HG02571 (cell line): ENCODE data around the gene TBX15.

Experiments used
- ATAC-seq: cut with Tn5 transposase; IDR thresholded peaks from one replicate; pipeline ENCODE4 v1.9.1; 2021; ENCODE audit warnings: mild to moderate bottlenecking, moderate library complexity; ENCODE audit not compliant: unreplicated experiment

TBX15 gene

GRCh38 chr1:118988186-118989005 lies at the start of gene TBX15:
Gene TBX15, minus strand, starts transcription at chr1:118988343. Its CDS starts 548 bp downstream, at chr1:118987795.
- no peak for ATAC-seq

- ATAC-seq: no peak
Measured at GRCh38 chr1:119034359-119034758, 46.2 kb upstream of the TBX15 start.

DNA sequence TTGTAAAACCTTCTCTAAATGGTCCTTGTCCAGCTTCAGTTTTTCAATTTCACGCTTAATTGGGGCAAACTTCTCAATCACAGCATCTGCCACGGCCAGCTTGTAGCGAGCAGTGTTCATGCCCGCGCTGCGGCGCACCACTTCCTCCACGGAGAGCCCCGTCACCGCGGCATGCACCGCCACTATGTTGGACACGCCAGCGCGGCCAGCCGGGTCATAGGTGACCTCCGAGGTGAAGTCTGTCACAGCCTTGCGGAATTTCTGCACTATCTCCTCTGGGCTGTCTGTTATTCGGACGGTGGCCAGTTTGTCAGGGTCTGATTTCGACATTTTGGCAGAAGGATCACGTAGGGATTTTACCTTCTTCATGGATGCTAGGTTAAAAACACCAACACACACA lies 44.8 kb upstream of the TBX15 start:
- no peak for ATAC-seq

DNA sequence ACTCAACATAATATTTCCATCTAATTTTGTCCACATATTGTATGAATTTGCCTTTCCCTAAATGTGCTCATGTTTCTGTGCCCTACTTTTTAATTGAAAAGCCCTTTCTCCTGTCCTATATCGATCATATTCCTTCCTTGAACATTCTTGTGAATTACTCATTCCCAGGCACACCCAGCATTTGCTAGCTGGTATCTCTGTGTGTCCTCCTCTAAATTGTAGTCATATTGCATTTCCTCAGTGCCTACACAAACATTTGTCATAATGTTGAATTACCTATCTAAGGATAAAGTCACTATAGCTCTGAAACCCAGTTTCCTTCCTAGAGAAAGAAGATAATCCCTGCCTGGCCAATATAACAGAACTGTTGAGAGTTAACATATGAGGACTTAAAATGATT lies 39.6 kb upstream of the TBX15 start:
- no peak for ATAC-seq

DNA sequence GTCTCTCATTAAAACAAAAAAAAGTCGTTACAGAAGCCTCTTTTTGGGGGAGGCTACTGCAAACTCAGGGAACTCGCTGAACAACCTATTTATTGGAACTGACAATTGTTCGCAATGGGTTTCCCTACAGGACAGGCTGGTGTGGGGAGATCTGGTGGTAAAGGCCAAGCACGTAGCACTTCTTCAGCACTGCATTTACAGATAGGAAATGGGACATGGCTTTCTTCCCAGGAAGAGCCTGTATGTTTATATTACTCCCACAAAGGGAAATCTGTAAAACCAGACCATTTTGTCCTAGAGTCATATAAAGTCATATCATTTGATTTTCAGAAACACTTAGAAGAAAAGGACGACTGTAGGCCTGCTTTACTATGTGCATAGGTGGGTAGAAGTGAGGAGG lies 38.8 kb upstream of the TBX15 start:
- no peak for ATAC-seq

DNA sequence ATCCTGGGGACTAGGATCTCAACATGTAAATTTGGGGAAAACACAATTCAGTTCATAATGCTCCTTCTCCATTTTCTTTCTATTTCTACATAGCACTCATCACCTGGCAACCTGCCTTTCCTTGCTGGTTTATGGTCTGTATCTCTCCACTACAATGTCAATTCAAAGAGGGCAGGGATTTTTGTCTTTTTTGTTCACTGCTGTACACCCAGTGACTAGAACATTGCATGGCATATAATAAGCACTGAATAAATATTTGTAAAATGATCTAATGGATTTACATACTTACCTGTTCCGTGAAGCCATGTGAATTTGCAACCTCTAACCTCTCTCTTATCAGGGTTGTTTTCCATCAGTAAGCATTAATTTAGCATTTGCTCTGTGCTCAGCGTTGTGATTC lies 27.4 kb upstream of the TBX15 start:
- ATAC-seq: no peak

DNA sequence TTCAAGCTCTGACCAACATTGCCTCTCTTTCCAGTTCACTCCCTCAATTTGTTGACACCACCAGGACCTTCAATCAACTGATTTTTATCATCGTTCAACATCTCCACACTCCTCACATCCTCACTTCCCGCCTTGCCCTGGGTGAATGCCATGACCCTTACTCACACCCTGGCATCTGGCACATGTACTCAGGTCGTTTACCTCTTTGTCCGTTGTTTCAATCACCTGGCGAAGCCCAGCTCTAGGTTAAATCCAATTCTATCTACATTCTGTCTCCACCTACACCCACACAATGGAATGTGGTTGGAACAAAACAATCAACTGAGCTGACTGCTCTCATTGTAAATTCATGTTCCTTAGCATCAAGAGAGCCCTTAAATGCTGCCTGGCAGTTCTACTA lies 24.2 kb upstream of the TBX15 start:
- no peak for ATAC-seq

DNA sequence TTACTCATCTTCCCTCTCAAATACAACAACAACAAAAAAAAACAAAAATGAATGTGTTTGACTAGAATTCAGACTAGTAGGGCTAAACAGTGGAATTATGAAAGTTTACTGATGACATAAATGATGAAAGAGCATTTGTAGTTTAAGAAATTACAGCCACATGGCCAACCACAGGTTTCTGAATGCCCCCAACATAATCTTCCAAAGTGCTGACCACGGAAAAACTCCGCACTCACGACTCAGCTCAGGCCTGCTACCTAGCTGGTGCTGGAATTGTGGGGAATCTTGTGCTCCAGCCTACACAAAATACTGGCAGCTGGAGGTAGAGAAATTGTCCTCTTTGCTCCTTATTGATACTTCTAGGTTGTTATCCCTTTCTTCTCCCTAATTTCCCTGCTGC lies 23.6 kb upstream of the TBX15 start:
- ATAC-seq: no peak

- no peak for ATAC-seq
Measured at GRCh38 chr1:119011116-119011515, 23.0 kb upstream of the TBX15 start.

GRCh38 chr1:119010201-119010600 lies 22.1 kb upstream of the TBX15 start:
- ATAC-seq: no peak

DNA sequence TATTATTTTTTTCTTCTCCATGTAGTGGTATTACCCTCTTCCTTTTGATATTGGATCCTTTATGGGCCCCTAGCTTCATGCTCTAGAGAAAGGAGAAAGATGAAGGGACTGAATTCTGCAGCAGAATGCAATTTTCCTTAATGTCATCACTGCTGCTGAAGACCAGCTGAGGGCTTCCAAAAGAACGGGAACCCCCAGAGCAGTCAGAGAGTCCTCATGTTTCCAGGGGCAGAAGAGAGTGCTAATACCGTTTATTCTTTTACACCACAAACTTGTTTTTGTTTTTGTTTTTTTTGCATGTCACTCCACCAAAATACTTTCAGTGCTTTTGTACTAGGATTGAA lies 21.1 kb upstream of the TBX15 start:
- no peak for ATAC-seq

DNA sequence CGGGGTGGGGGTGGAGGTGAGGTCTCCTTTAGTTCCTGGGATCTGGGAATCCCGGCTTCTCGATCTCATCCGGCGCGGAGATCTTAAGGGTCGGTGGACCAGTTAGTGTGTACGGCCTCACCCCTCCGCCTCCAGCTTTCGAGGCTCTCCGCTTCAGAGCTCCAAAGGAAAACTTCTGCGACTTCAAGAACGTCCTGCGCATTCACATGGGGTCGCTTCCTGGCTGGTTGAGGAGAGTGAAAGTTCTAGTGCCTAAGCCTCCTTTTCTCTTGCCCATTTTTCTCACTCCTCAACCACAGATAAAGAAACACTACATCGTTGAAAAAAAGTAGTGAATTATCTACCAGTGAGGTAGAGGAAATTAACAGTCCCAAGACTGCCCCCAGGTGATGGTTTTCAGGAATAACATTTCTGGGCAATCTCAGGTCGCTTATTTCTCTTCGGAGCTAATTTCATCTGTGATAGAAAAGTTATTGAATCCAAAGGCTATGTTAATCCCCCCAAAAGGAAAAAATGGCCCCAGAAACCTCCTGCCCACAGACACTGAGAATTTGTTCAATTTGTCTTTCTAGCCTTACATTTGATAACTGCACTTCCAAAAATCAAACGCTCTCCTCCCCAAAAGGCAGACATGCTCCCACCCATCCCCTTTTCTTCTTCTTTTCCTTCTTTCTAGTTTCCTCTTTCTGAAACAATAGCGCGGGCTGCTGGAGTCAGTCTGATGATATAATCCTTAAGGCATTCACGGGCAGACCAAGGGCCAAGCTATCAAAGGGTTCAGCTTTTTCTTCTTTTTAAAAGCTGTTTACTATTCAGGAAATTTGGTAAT lies 20.6 kb upstream of the TBX15 start:
- no peak for ATAC-seq

DNA sequence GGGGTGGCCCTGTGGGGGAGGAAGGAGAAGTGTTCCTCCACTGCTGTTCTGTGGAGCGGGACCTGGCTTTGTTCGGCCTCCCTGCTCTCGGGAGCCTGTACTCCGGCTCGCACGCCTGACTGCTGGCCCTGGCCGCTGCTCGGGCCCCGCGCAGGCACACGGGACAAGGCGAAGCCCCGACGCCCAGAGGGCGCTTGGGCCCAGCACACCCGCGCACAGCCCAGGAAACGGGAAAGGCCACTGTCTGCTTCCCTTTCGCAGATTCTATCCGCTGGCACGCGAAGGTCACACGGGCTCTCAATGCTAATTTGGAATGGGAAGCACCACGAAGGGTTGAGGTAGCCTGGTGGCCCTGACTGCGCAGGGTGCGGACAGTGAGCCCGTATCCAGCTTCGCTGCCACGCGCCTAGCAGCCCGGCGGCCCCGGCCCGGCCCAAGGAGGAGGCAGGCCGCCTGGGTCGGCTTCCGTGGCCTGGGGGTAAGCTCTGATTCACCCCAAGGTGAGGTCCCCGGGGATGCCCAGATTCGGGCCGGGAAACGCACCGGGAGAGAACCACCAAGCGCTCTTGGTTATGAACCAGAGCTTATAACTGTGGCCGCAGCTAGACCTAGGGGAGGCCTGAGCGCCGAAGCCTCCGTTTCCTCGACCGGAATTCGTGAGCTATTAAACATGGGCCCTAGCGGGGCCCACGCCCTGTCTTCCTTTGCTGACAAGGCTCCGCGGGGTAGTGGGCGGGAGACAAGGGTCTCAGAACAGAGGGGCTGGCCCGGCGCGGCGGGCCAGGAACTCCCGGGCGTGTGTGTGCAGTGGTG lies 19.7 kb upstream of the TBX15 start:
- ATAC-seq: no peak

DNA sequence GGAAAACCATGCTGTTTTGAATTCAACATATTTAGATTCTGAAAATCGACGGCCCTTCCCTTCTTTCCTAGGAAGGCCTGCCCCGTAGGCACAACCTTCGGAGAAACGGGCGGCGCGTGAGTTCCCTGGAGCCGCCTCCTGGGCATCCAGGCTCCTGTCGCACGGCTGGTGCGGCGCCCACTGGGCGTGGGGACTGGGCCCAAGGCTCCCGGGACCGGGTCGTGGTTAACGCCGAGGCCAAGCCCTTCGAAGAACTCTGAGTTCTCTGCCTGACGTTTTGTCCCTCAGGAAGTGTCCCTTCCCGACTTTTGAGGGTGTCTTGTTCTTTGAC lies 19.2 kb upstream of the TBX15 start:
- ATAC-seq: no peak

DNA sequence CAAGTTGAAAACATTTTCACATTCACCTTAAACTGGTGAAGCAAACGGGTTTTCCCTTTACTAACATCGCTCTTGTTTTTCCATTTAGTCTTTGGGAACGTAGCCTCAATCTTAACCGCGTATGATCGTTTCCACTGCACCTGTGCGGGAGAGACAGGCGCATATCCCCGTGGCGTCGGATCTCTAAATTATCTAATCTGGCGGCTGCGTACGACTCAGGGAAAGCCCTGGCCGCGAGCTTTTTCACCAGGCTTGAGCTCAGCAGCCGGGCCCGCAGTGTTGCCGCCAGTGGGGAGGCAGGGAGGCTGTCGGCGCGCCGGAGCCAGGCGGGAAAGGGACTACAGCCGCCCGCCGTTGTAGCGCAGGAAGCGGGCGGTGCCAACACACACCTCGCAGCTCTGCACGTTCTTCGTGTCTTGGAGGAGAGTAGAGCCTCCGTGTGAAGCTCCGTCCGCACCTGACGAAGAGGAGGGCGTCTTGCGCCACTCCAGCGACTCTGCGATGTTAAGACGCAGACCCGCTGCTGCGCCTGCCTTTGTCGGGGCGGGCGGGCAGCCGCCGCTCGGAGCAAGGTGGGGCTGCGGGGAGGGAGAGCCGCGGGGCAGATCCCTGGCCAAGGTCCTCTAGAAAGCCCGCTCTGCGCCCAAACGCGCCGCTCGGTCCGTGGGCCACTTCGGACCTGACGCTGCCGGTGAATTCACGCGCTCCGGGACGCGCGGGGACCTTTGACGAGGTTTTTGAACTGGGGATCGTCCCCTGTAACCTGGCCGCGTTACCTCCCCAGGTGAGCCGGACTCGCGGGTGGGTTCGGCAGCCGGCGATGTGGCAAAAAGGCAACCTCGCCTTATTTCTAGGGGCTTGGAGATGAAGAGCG lies 18.5 kb upstream of the TBX15 start:
- no peak for ATAC-seq

GRCh38 chr1:119005724-119006405 lies 17.7 kb upstream of the TBX15 start:
- no peak for ATAC-seq

GRCh38 chr1:119004781-119005180 lies 16.6 kb upstream of the TBX15 start:
- no peak for ATAC-seq

DNA sequence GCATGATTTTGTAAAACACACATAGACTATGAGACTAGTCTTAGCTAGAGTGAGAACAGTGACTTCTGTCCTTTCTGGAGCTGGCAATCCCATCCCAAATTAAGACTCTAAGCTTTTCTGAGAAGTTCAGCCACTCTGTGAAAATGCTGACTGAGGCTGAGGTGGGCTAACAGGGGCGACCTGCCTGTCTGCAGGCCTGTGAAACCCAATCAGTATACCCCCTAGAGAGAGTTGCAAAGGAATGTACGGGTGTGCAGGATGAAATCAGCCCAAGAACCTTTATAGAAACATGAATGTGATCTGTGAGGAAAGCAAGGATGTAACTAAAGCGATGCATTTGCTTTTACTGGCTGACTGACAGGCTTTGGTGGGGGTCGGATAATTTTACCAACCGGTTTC lies 16.0 kb upstream of the TBX15 start:
- no peak for ATAC-seq

GRCh38 chr1:119003413-119004128 lies 15.4 kb upstream of the TBX15 start:
- ATAC-seq: no peak
